ENCODE measurements around the gene ST3GAL6. TPM values are rescaled to one million over a fixed set of nuclear protein-coding genes. Genes with fewer than 3 reads are reported as not detected.

ST3GAL6 gene
- total and polyA plus RNA-seq, 2 of the 8 experiments (the other 6 are each of a cell fraction or from before 2014, with no cell fraction given), result 3.3 to 6.1 TPM

DNA sequence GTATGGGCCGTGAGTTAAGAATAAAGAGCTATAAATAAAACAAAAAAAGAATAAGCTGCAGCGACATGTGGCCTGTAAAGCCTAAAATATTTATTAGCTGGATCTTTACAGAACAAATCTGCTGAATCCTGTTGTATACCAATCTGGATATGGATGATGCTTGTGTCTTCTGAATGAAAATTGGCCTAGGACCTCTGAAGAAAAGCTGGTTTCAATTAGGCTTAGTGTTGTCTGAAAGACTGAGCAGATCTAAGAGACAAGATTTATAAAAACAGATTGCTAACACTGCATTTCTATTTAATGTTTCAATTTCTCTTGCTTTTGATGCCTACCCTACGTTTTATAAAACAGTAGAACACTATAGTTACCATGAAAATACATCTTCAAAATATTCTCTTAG lies 57.9 kb downstream of the ST3GAL6 start (continued):
- no peak for TF ChIP-seq CHD7 (IDR thresholded peaks at IDR 0.05; ENCODE audit: insufficient replicate concordance, low read length)
- TF ChIP-seq, protein P1, sequence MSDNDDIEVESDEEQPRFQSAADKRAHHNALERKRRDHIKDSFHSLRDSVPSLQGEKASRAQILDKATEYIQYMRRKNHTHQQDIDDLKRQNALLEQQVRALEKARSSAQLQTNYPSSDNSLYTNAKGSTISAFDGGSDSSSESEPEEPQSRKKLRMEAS (IDR thresholded peaks at IDR 0.05), result no peak
